Right cardiac atrium (tissue), 5 donors: ENCODE measurements around the gene NDST1. TPM values are rescaled to one million over a fixed set of nuclear protein-coding genes. Genes with fewer than 3 reads are reported as not detected.

ENCODE experiments used
- ATAC-seq, 2 donors: fragments of 200-7000 bp; cut with Tn5 transposase; one replicate each; pipeline versions ENCODE4 v1.8.0 to v1.9.1; 2020; ENCODE audit warnings: moderate library complexity in 2 of 2, mild to moderate bottlenecking in 1 of 2
- DNase-seq, 3 donors: peaks; one replicate each; pipeline ENCODE4 v3.0.0-alpha.2; 2020
- H3K27ac ChIP-seq: one replicate; pipeline ENCODE4 v1.5.1; 2013; ENCODE audit warnings: mild to moderate bottlenecking, low read length, control low read depth, moderate library complexity
- H3K27me3 ChIP-seq: one replicate; pipeline ENCODE4 v1.6.1; 2013; ENCODE audit not compliant: control insufficient read depth, insufficient read depth
- H3K4me1 ChIP-seq: one replicate; pipeline ENCODE4 v1.6.1; 2013; ENCODE audit warnings: low read length; ENCODE audit not compliant: control insufficient read depth, insufficient read depth
- H3K4me3 ChIP-seq: one replicate; pipeline ENCODE4 v1.5.1; 2013; ENCODE audit warnings: low read length, control low read depth
- H3K9me3 ChIP-seq: one replicate; pipeline ENCODE4 v1.6.1; 2013; ENCODE audit warnings: low read length; ENCODE audit not compliant: control insufficient read depth
- WGBS: extraction: QIAGEN DNeasy Blood & Tissue Kit; methylation state at CpG from one replicate; pipeline ENCODE4 v1.1.7; 2013; 5-methylcytosine and 5-hydroxymethylcytosine counted together
- intact Hi-C, 4 donors: fragments of 100-400 bp; cut with DNase I; formaldehyde crosslinking; loops; one replicate each; pipeline versions ENCODE4 v1.11.0 to v1.14.0; 2022 to 2023
- polyA plus RNA-seq: library from polyadenylated mRNA; stranded (reverse); fragments of 200-250 nt; gene quantifications from one replicate; pipeline ENCODE4 v1.2.3, GENCODE V29; 2013
- total RNA-seq, 4 donors: library from RNA; stranded (reverse); fragmentation: NEBNext Ultra II Directional; extraction: Animal tissue kit (Norgen Biotek cat#: 25700); gene quantifications; one replicate each; pipeline ENCODE4 v1.2.1, GENCODE V29; 2021
- donor health status: healthy with polysubstance abuse.
- donor health status: DM: no; HTN: yes; CAD: no.
- donor health status: DM: no; HTN: no; CAD: no.
- donor health status: DM: no; HTN: yes; CAD: no; lungs with severe emphysema.
- donor health status: DM: yes; HTN: yes; CAD: no.

Gene NDST1
- total and polyA plus RNA-seq, 5 donors, result 45.9 to 67.8 (median 54.9) TPM

GRCh38 chr5:150525781-150526180 is 17.9 kb downstream of the NDST1 start:
- intact Hi-C loops, result loop anchor here in 3 of 4 donors (2.0 to 5.0 kb wide), 2 partner anchors 67 to 68 kb away; no protein-coding TSS in a partner anchor
- DNase-seq (no peak), ATAC-seq (no peak)
- Histone ChIP-seq H3K9me3 (no peaks in the 10 kb centered on the region), H3K4me1 (peaks cover 31% of the 10 kb centered on the region), H3K27ac (no peak overlapping the region), H3K4me3 (no peak overlapping the region), H3K27me3 (no peaks in the 10 kb centered on the region)

GRCh38 chr5:150527038-150527437 is 19.1 kb downstream of the NDST1 start:
- WGBS, result 89% methylated on average over 8 of the region's 8 CpGs
- ATAC-seq (no peak), DNase-seq (no peak)
- H3K4me1 ChIP-seq, result peaks cover 23% of the 10 kb centered on the region
- H3K27me3 ChIP-seq, result no peaks in the 10 kb centered on the region
- no peak overlapping the region for H3K4me3 ChIP-seq
- H3K27ac ChIP-seq, result no peak overlapping the region
- no peaks in the 10 kb centered on the region for H3K9me3 ChIP-seq
- intact Hi-C loops, result loop anchor here in 2 of 4 donors (5.0 kb wide), 1 partner anchor 70 kb away; no protein-coding TSS in a partner anchor

GRCh38 chr5:150527808-150528207 is 19.9 kb downstream of the NDST1 start:
- 93% methylated on average over 24 of the region's 24 CpGs for WGBS
- Histone ChIP-seq H3K27ac (no peak overlapping the region), H3K4me1 (peaks cover 20% of the 10 kb centered on the region), H3K9me3 (no peaks in the 10 kb centered on the region), H3K27me3 (no peaks in the 10 kb centered on the region), H3K4me3 (no peak overlapping the region)
- DNase-seq, result peak in 1 of 3 donors; percentile 59
- ATAC-seq, result no peak
- intact Hi-C loops, result loop anchor here in 2 of 4 donors (5.0 kb wide), 1 partner anchor 71 kb away; no protein-coding TSS in a partner anchor

GRCh38 chr5:150528924-150529546 is 21.1 kb downstream of the NDST1 start:
- DNase-seq (no peak), ATAC-seq (no peak)
- intact Hi-C loops, result loop anchor here in 2 of 4 donors (5.0 kb wide), 1 partner anchor 72 kb away; no protein-coding TSS in a partner anchor
- peaks cover 12% of the 10 kb centered on the region for H3K4me1 ChIP-seq
- 62% methylated on average over 2 of the region's 2 CpGs for WGBS
- H3K4me3 ChIP-seq, result no peak overlapping the region
- no peaks in the 10 kb centered on the region for H3K9me3 ChIP-seq
- no peak overlapping the region for H3K27ac ChIP-seq
- H3K27me3 ChIP-seq, result no peaks in the 10 kb centered on the region

GRCh38 chr5:150529555-150529954 is 21.6 kb downstream of the NDST1 start:
- no peak overlapping the region for H3K27ac ChIP-seq
- no peak for DNase-seq
- H3K9me3 ChIP-seq, result no peaks in the 10 kb centered on the region
- intact Hi-C loops, result loop anchor here in 2 of 4 donors (5.0 kb wide), 1 partner anchor 72 kb away; no protein-coding TSS in a partner anchor
- ATAC-seq, result no peak
- H3K4me1 ChIP-seq, result peaks cover 12% of the 10 kb centered on the region
- 49% methylated on average over 4 of the region's 4 CpGs for WGBS
- H3K27me3 ChIP-seq, result no peaks in the 10 kb centered on the region
- no peak overlapping the region for H3K4me3 ChIP-seq

- intact Hi-C loops, result no loop called here
- H3K4me1 ChIP-seq, result peaks cover 6% of the 10 kb centered on the region
- WGBS, result 77% methylated on average over 3 of the region's 3 CpGs
Observed at GRCh38 chr5:150530423-150530822, 22.5 kb downstream of the NDST1 start.

GRCh38 chr5:150530951-150531588 is 23.1 kb downstream of the NDST1 start:
- no peaks in the 10 kb centered on the region for H3K27me3 ChIP-seq
- DNase-seq (no peak), ATAC-seq (no peak)
- no peak overlapping the region for H3K27ac ChIP-seq
- intact Hi-C loops, result no loop called here
- no peak overlapping the region for H3K4me3 ChIP-seq
- peaks cover 6% of the 10 kb centered on the region for H3K4me1 ChIP-seq
- WGBS, result 90% methylated on average over 9 of the region's 9 CpGs
- no peaks in the 10 kb centered on the region for H3K9me3 ChIP-seq

More at GRCh38 chr5:150530423-150530822, 22.5 kb downstream of the NDST1 start:
- DNase-seq, result no peak
- H3K27me3 ChIP-seq, result no peaks in the 10 kb centered on the region
- H3K27ac ChIP-seq, result no peak overlapping the region
- no peak overlapping the region for H3K4me3 ChIP-seq
- no peak for ATAC-seq
- H3K9me3 ChIP-seq, result no peaks in the 10 kb centered on the region

GRCh38 chr5:150531686-150532085 is 23.8 kb downstream of the NDST1 start:
- H3K27ac ChIP-seq, result no peak overlapping the region
- ATAC-seq, result no peak
- intact Hi-C loops, result no loop called here
- H3K4me3 ChIP-seq, result no peak overlapping the region
- H3K9me3 ChIP-seq, result no peaks in the 10 kb centered on the region
- 94% methylated on average over 9 of the region's 9 CpGs for WGBS
- H3K4me1 ChIP-seq, result peaks cover 4% of the 10 kb centered on the region
- DNase-seq, result no peak
- no peaks in the 10 kb centered on the region for H3K27me3 ChIP-seq

GRCh38 chr5:150532151-150532550 is 24.2 kb downstream of the NDST1 start:
- DNase-seq (no peak), ATAC-seq (no peak)
- Histone ChIP-seq H3K27me3 (no peaks in the 10 kb centered on the region), H3K9me3 (no peaks in the 10 kb centered on the region), H3K27ac (no peak overlapping the region), H3K4me1 (peaks cover 3% of the 10 kb centered on the region), H3K4me3 (no peak overlapping the region)
- WGBS, result 79% methylated on average over 7 of the region's 7 CpGs
- intact Hi-C loops, result no loop called here

- Histone ChIP-seq H3K4me3 (no peak overlapping the region), H3K9me3 (no peaks in the 10 kb centered on the region), H3K27me3 (no peaks in the 10 kb centered on the region), H3K27ac (no peak overlapping the region), H3K4me1 (peaks cover 5% of the 10 kb centered on the region)
- intact Hi-C loops, result no loop called here
- no peak for DNase-seq
- 63% methylated on average over 5 of the region's 5 CpGs for WGBS
- peak; percentile 50 to 59 for ATAC-seq
Observed at GRCh38 chr5:150532996-150533395, 25.1 kb downstream of the NDST1 start.

GRCh38 chr5:150534811-150535210 is 26.9 kb downstream of the NDST1 start:
- intact Hi-C loops, result no loop called here
- peaks cover 10% of the 10 kb centered on the region for H3K4me1 ChIP-seq
- WGBS, result 84% methylated on average over 9 of the region's 9 CpGs
- no peaks in the 10 kb centered on the region for H3K9me3 ChIP-seq
- no peak overlapping the region for H3K27ac ChIP-seq
- no peaks in the 10 kb centered on the region for H3K27me3 ChIP-seq
- DNase-seq, result no peak
- no peak for ATAC-seq
- H3K4me3 ChIP-seq, result no peak overlapping the region
